ENCODE results near the gene NTN5. TPM values are rescaled to one million over a fixed set of nuclear protein-coding genes. Genes with fewer than 3 reads are reported as not detected.

Gene NTN5
- total RNA-seq, 1 experiment from 2014 or later, result 0.57 TPM

- intact Hi-C loops (cut with micrococcal nuclease; ENCODE audit: unreplicated experiment), result loop anchor here (5.0 kb wide), 1 partner anchor 330 kb away; the partner anchor contains the start of gene FTL
- Mint-ChIP-seq H3K9me3 (ENCODE audit: low read depth, unreplicated experiment) (peaks cover 3% of the 10 kb centered on the region), H3K27me3 (ENCODE audit: unreplicated experiment) (peaks cover 46% of the 10 kb centered on the region), H3K4me1 (ENCODE audit: low read depth, unreplicated experiment) (peaks cover 35% of the 10 kb centered on the region), H3K4me3 (ENCODE audit: low read depth, unreplicated experiment) (peak overlapping the region; percentile 70), H3K36me3 (ENCODE audit: insufficient read depth, unreplicated experiment) (peaks cover 51% of the 10 kb centered on the region), H3K27ac (ENCODE audit: unreplicated experiment) (peak overlapping the region; percentile 80)
- BruUV-seq (replicated peaks), result no TSS peak
- peak; percentile 99 for DNase-seq
- CTCF ChIA-PET, result interaction anchor here (0.6 to 1.0 kb wide), 3 partner anchors 9 to 175 kb away, joined by 3 to 4 read pairs (median 3); partner anchors contain the start of gene CA11
- TF ChIP-seq, protein P1, sequence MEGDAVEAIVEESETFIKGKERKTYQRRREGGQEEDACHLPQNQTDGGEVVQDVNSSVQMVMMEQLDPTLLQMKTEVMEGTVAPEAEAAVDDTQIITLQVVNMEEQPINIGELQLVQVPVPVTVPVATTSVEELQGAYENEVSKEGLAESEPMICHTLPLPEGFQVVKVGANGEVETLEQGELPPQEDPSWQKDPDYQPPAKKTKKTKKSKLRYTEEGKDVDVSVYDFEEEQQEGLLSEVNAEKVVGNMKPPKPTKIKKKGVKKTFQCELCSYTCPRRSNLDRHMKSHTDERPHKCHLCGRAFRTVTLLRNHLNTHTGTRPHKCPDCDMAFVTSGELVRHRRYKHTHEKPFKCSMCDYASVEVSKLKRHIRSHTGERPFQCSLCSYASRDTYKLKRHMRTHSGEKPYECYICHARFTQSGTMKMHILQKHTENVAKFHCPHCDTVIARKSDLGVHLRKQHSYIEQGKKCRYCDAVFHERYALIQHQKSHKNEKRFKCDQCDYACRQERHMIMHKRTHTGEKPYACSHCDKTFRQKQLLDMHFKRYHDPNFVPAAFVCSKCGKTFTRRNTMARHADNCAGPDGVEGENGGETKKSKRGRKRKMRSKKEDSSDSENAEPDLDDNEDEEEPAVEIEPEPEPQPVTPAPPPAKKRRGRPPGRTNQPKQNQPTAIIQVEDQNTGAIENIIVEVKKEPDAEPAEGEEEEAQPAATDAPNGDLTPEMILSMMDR (IDR thresholded peaks at IDR 0.05; ENCODE audit: unreplicated experiment), result no peak
Measured at GRCh38 chr19:48637449-48637947, 35.3 kb downstream of the NTN5 start.

DNA sequence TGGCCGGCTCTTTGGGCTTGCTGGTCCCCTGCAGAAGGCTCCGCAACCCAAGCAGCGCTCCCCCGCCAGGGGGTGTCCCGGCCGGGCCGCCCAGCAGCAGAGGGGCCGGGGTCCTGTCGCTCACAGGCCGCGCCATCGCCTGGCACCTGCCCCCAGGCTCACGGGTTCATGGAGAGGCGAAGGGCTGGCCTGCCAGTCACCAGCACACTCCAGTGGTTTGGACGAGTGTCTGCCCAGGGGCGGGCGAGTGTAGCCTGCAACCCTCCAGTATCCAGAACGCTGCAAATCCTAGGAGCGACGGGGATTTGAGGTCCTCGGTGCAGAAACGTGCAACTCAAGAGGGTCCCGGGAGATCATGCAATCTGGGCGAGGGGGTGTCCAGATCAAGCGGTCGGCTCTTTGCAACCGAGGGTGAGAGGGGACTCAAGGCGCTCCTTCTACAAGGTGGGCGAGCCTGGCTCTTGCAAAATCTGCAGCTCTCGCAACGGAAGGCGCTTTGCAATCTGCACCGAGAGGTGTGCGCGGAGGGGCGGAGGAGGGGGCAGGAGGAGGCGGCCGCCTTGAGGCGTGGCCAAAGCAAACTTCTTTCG is 35.9 kb downstream of the NTN5 start, which contains the start of gene DBP:
TSS of gene DBP (minus strand) at position 521 of the 590 bp plus-strand sequence. CDS start at position 136, 385 bp downstream.
- CTCF ChIA-PET, result interaction anchor here (0.6 to 0.7 kb wide), 2 partner anchors 18 to 175 kb away, joined by 3 read pairs; partner anchors contain the start of gene RPL18
- no TSS peak for BruUV-seq (replicated peaks)

GRCh38 chr19:48635966-48636858 is 36.6 kb downstream of the NTN5 start:
- no peak for DNase-seq
- Mint-ChIP-seq H3K27ac (ENCODE audit: unreplicated experiment) (peak overlapping the region; percentile 32), H3K9me3 (ENCODE audit: low read depth, unreplicated experiment) (peaks cover 3% of the 10 kb centered on the region), H3K36me3 (ENCODE audit: insufficient read depth, unreplicated experiment) (peaks cover 56% of the 10 kb centered on the region), H3K27me3 (ENCODE audit: unreplicated experiment) (peaks cover 33% of the 10 kb centered on the region), H3K4me3 (ENCODE audit: low read depth, unreplicated experiment) (peak overlapping the region; percentile 70), H3K4me1 (ENCODE audit: low read depth, unreplicated experiment) (peaks cover 35% of the 10 kb centered on the region)
- intact Hi-C loops (cut with micrococcal nuclease; ENCODE audit: unreplicated experiment), result loop anchor here (5.0 kb wide), 1 partner anchor 331 kb away; the partner anchor contains the start of gene FTL
- BruUV-seq (replicated peaks), result no TSS peak
- CTCF ChIA-PET, result interaction anchor here (0.6 kb wide), 1 partner anchor 17 kb away, joined by 3 read pairs; the partner anchor contains the start of gene RPL18
- TF ChIP-seq, protein P1 (IDR thresholded peaks at IDR 0.05; ENCODE audit: unreplicated experiment), result no peak

More for the DNA sequence above, 35.9 kb downstream of the NTN5 start, which contains the start of gene DBP:
- Mint-ChIP-seq H3K4me3 (ENCODE audit: low read depth, unreplicated experiment) (peak within 1 kb of the TSS; percentile 70), H3K27me3 (ENCODE audit: unreplicated experiment) (peaks cover 41% of the 10 kb centered on the region), H3K36me3 (ENCODE audit: insufficient read depth, unreplicated experiment) (peaks cover 51% of the 10 kb centered on the region), H3K9me3 (ENCODE audit: low read depth, unreplicated experiment) (peaks cover 3% of the 10 kb centered on the region), H3K4me1 (ENCODE audit: low read depth, unreplicated experiment) (peaks cover 35% of the 10 kb centered on the region), H3K27ac (ENCODE audit: unreplicated experiment) (peak within 1 kb of the TSS; percentile 80)
- TF ChIP-seq, protein P1 (IDR thresholded peaks at IDR 0.05; ENCODE audit: unreplicated experiment), result no peak
- DNase-seq, result peak; percentile 54
- intact Hi-C loops (cut with micrococcal nuclease; ENCODE audit: unreplicated experiment), result loop anchor here (5.0 kb wide), 1 partner anchor 330 kb away; the partner anchor contains the start of gene FTL

Measured in Calu3 (cell line).